Skeletal muscle cell (primary cell): Measurements from ENCODE around the gene CDC25A.

Experiments used
- DNase-seq: peaks from one replicate; pipeline ENCODE4 v3.0.0-alpha.2; 2010; ENCODE audit warnings: low read depth
- H3K4me3 ChIP-seq: 2 replicates; pipeline ENCODE4 v1.5.1; 2011; ENCODE audit warnings: low read depth, mild to moderate bottlenecking, control low read depth, low read length, moderate library complexity

CDC25A gene

DNA sequence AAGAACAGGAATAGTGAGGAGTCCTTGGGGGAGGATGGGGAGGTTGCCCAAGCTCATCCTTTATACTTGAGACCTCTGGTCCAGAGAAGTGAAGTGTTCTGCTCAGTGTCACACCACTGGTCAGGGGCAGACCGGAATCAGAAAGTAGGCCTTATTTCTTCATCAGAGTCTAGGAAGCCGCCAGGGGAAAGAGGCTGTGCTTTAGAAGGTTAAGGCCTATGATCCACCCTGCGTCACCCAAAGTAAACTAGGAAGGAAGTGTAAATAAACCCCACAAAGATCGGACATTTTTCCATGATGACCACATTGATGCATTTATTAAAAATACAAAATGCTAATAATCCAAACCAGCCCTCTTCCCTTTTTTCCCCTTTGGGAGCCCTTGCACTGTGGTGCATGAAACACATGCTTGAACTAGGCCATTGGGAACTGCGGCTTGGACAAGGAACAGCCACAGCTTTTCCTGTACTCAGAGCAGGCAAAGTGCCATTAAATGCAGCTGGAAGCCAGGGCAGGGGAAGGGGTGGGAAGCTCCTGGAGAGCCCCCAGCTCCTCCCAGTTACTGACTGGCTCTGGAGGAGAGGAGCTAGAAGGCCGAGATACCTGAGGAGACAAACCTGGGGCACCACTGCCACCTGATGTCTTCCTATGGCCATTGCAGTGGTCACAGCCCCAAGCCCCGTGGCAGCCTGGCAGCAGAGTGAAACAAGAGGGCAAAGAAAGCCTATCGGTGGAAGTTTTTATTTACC is 37.0 kb downstream of the CDC25A start:
- no peak overlapping the region for H3K4me3 ChIP-seq
- DNase-seq: peak; percentile 32

DNA sequence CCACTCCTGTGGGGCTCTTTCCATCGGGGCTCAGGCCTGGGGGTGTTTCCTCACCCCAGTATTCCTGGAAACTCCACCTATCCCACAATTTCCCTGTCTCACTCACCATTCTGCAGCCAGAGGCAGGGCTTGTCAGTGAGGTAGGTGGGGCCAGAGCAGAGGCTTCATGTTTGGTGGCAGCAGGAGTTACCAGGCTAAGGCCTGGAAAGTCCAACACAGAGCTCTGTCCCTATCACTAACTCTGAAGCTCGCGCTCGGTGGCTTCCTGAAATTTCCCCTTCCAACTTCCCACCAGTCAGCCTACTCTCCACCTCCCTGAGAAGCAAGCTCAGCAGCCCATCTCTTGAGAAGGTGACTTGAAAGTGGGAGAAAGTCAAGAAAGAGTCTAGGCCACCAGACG is 44.2 kb downstream of the CDC25A start:
- H3K4me3 ChIP-seq: no peak overlapping the region
- DNase-seq: no peak

DNA sequence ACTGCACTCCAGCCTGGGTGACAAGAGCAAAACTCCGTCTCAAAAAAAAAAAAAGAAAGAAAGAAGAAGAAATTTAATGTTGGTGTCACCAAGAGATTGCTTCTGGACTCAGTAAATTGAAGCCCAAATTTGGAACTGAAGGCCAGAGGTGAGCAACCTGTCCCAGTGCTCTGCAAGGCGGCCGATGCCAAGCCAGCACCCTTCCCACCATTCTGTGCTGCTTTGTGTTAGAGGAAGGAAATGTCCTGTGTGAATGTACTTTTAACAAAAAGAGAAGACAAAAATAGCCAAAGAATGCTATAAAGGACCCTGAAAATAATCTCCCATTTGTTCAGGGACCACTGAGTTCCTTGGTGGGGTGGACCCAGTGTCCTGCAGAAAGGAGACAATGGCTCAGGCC is 44.6 kb downstream of the CDC25A start:
- no peak for DNase-seq
- no peak overlapping the region for H3K4me3 ChIP-seq

DNA sequence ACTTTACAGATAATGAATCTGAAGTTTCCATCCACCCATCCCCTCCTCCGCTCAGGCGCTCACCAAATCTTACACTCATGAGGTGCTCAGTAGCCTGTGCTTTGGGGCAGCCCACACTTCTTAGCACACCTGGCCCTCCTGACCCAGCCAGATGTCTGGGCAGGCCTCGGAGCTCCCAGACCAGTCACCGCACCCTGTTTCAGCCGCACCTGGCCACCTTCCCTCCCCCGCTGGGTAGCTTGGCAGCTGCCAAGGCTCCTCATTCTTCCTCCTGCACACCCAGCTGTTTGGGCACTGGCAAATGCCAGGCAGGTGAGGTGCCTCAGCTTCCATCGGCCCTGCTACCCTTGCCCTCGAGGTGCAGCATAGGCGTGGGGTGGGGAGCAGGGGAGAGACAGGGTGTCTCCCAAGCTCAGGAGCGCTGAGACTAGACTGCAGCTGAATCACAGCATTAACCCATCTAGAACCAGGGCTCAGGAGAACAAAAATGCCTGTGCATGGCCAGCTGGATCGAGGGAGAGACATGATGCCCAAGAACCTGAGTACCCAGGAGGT is 45.8 kb downstream of the CDC25A start:
- H3K4me3 ChIP-seq: no peak overlapping the region
- DNase-seq: no peak

DNA sequence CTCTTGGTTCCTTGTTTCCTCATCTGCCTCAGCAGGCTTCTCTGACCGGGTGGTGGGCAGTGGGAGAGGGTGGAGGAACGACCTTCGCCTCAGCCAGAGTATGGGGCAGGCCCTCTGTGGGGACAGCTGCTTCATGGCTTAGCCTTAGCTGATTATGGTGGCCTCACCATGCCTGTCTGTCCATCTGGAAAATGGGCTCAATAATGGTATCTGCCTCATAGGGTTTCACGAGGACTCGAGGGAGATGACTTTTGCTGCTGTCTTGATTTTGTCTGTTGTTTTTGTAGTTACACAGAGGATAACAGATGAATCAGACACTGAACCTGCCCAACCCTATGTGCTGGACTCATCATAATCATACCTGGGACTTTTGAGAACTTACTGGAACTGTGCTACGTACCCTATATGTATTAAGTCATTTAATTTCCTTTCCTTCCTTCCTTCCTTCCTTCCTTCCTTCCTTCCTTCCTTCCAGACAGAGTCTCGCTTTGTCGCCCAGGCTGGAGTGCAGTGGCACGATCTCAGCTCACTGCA is 46.5 kb downstream of the CDC25A start:
- DNase-seq: no peak
- no peak overlapping the region for H3K4me3 ChIP-seq

DNA sequence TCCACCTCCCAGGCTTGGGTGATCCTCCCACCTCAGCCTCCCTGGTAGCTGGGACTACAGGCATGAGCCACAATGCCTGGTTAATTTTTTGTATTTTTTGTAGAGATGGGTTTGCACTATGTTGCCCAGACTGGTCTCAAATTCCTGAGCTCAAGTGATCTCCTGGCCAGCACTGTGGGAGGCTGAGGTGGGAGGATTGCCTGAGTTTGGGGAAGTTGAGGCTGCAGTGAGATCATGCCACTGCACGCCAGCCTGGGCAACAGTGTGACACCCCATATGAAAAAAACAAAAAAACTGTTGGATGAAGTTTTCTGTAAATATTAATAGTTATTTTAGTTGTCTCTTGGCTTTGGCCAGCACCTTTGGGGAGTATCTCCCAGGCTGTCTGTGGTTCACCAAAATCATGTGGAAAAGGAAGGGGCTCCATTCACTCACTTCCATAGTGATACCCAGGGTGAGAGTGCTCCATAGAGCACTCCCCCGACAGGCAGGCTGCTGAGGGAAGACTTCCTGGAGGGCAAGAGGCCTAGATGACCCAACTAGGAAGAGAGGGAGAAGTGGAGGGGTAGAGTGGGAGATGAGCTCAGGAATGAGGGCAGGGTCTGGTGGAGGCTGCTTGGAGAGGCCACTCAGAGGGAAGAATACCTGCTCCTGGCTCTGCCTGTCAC is 47.1 kb downstream of the CDC25A start:
- DNase-seq: no peak
- H3K4me3 ChIP-seq: no peak overlapping the region

DNA sequence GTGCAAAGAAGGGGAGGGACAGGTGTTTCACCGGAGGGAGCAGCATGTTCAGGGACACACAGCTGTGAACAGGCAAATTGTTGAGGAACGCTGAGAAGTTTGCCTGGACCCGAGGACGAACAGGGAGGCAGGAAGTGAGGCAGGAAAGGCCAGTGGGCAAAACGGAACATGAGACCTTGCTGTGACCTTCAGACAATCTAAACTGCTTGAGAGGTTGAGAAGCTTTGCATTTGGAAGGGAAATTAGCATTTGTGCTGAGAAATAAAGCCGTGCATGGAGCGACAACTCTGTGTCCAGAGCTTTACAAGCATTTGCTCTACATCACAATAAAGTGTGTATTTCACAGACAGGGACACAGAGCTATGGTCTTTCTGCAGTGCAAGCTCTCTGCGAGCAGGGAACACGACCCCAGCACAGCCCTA is 47.9 kb downstream of the CDC25A start:
- no peak for DNase-seq

DNA sequence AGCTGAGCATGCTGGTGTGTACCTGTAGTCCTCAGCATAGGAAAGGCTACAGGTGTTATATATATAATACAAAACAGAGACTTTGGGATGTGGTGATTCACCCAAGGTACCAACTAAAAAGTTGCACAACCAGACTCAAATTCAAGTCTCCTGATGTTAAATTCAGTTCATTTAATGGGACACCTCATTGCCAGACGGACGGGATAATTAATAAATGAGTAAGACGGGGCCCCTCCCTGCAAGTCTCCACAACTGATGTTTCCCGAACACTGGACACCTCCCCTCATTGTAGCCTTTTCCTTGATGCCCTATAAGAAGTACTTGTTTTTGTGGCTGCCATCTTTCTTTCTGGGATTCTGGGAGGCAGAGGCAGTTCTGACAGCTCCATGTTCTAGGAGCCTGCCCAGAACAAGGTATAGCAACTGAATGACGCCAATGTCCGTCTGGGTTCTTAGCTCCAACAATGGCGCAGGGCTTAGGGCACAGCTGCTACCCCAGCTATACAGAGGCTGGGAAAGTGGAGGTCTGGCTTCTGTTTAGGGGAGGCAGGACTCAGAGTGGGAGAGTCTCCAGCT is 50.7 kb downstream of the CDC25A start:
- no peak for DNase-seq
- H3K4me3 ChIP-seq: no peak overlapping the region

More for the DNA sequence above, 47.9 kb downstream of the CDC25A start:
- H3K4me3 ChIP-seq: no peak overlapping the region

DNA sequence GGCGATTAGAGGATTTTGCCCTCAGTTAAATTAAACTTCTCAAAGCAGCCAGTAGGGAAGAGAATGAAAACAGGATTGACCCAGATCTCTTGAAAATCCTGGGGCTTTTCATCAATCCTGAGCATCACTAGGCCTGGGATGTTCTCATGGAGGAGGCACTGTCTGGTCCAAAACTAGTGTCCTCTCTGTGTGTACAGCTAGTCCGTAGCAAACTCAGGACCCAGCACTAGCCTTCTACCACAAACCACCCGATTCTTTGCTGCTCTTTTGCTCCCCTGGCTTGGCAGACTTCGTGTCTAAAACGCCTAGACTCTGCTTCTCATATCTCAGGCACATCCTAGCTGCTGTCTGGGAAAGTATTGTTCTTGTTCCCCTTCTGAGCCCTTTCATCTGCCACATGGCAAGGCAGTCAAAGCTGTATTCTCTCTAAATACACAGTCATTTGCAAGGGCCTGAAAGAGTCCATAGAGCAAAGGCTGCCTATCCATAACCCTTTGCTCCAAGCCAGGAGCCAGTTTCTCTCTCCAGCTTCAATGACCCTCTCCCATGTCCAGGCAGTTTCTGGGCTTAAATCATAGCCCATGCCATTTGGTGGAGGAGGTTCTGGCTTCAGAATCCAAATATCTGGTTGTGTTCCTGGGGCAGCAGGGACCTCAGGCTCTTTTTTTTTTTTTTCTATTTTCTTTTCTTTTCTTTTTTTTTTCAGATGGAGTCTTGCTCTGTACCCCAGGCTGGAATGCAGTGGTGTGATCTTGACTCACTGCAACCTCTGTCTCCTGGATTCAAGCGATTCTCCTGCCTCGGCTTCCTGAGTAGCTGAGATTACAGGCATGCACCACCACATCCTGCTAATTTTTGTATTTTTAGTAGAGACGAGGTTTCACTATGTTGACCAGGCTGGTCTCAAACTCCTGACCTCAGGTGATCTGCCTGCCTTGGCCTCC is 52.4 kb downstream of the CDC25A start:
- no peak for DNase-seq
- no peak overlapping the region for H3K4me3 ChIP-seq

DNA sequence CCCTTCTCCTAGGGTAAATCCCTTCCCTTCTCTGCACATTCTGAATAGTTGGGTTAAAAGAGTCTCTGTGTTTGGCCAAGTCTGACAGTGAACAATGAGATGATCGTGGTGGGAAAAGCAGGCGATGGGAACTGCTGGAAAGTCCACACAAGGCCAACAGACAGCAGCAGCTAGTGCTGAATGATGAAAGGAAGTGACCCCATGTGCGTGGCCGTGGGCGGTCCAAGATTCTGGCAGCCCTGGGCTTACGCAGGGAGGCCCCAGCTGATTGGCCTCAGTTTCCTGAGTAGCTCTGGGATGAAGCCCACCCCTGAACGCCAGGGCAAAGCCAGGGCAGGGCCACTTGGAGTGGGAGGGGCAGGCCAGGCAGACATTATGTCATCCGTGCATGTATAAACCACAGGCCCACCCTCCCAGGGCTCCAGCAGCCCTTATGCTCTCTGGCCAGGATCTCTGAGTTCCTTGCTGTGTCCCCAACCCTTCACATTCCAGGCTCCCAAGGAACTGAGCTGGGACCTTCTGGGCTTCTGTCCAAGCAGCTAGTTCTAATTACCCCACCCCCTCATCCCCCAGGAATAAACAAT is 57.8 kb downstream of the CDC25A start:
- peak; percentile 85 for DNase-seq
- no peak overlapping the region for H3K4me3 ChIP-seq

DNA sequence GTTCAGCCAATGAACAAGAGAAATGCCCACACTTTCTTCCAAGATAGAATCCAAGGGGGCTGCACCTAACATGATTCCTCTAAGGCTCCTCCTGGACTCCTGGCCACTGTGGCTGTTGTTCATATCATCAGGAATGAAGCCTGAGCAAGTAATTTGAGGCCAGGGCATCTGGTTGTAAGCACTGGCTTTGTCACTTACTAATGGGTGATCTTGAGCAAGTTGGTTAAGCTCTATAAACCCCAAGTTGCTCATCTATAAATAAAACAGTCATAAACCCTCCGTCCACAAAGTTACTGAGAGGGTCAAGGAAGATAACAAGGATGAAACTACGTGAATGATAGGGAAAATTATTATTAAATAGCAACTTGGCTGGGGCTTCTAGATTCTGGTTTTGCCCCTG is 58.3 kb downstream of the CDC25A start:
- no peak for DNase-seq

DNA sequence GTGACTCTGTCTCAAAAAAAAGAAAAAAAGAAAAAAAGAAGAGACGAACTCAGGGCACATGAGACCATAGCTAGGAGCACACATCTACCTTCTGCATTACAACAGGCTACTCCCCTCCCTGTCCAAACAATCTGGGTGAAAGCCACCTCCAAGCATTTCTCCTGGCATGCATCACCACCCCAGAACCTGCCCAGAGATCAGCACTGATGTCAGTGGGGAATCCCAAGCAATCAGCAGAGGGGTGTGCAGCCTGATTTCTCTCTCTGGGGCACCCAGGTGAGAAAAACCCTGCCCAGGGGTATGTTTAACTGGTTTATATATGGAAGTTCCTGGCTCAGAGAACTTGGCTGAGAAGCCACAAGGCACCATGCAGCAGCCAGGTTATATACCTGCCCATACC is 59.4 kb downstream of the CDC25A start:
- H3K4me3 ChIP-seq: no peak overlapping the region
- no peak for DNase-seq

More for the DNA sequence above, 58.3 kb downstream of the CDC25A start:
- no peak overlapping the region for H3K4me3 ChIP-seq

DNA sequence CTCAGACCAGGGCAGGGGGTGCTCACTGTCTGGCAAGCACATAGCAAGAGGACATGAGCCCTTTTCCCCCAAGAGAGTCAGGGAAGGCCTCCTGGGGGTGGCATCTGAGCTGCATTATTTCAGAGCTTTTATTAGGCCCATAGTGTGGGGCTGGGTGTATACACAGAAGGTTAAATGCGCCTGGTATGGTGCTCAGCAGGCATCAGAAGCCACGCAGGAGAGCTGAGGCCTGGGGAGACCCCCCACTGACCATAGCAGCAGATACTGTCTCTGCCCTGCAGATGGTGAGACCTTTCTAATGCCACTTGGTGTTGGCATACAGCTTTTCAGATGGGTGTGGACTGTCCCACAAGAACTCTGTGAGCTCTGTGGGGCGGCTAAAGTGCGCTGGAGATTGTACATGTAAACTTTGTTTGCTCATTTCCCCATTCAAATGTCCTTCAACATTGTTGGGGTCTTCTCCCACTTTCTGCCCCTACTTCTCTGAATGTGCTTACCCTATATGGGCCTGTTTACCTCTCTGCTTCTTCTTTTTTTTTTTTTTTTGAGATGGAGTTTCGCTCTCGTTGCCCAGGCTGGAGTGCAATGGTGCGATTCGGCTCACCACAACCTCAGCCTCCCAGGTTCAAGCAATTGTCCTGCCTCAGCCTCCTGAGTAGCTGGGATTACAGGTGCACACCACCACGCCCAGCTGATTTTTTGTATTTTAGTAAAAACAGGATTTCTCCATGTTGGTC is 62.2 kb downstream of the CDC25A start:
- no peak for DNase-seq
- H3K4me3 ChIP-seq: no peak overlapping the region

DNA sequence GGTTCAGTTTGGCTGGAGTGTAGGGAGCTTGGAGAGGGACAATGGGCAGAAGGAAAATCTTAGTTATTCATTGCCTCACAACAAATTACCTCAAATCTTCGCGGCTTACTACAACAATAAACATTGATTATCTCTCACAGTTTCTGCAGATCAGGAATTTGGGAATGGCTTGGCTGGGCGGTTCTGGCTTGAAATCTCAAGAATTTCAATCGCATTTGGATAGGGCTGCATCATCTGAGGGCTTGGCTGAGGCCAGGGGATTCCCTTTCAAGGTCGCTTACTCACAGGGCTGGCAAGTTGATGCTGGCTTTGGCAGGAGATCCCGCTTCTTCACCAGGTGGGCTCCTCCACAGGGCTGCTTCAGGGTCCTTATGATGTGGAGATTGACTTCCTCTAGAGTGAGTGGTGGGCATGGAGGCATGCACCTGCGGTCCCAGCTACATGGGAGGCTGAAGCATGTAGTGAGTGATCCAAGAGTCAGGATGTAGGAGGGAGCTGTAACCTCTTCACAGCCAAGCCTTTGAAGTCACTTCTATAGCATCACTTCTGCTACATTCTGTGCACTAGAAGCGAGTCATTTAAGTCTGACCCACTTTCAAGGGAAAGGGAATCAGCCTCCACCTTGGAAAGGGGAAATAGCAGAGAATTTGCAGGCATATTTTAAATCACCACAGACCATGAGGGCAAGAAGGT is 63.1 kb downstream of the CDC25A start:
- H3K4me3 ChIP-seq: no peak overlapping the region
- no peak for DNase-seq

DNA sequence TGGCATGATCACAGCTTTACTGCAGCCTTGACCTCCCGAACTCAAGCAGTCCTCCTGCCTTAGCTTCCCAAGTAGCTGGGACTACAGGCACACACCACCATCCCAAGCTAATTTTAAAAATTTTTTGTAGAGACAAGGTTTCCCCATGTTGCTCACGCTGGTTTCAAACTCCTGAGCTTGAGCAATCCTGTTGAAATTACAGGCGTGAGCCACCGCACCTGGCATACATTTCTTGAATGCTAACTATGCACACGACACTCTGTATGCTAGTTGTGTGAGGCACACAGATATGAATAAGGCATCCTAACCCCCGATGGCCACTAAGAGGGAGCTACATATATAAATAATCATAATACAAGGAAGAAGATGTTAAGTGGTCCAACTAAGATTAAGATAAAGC is 64.9 kb downstream of the CDC25A start:
- DNase-seq: no peak
- H3K4me3 ChIP-seq: no peak overlapping the region

DNA sequence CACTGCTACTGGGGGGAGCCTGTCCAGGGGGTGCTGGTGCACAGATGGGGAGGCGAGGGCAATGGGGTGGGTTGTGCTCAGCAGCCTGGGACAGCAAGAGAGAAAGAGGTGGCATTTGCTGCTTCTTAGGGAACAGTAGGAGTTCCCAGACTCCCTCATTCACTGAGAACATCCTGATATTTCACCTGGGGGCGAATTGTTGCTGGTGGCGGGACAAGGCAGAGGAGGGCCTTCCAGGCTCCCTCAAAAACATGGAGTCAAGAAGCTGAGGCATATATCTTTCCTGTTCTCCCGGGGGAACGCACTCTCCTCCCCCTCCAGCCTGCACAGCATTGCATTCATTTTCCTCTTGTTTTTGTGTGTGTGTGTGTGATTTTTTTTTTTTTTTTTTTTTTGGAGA is 65.7 kb downstream of the CDC25A start:
- DNase-seq: no peak
- no peak overlapping the region for H3K4me3 ChIP-seq

DNA sequence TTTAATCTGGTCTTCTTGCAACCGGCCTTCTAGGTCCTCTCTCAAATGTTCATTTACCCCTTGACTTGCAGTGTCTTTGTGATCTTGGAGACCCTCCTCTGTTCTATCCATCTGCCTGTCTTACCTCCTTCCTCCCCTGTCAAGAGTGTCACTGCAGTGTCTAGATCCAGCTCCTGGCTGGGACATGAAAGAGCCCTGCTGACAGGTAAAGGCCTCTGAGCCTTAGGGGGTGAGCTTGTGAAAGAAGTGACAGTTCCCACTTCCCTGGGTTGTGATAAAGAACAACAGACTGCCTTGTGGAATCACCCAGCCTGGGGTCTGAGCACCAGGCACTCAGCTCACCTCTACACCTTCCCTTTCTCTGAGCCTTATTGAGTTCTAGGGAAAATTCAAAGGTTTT is 68.0 kb downstream of the CDC25A start:
- H3K4me3 ChIP-seq: no peak overlapping the region
- DNase-seq: no peak
